HG03460 (cell line): ENCODE results near the gene R3HDM2.
A peak's percentile ranks its signal among the peaks of the same experiment; 100 is the strongest.

ENCODE experiments used
- ATAC-seq: cut with Tn5 transposase; IDR thresholded peaks from one replicate; pipeline ENCODE4 v1.9.1; 2021; ENCODE audit not compliant: unreplicated experiment

Gene R3HDM2

DNA sequence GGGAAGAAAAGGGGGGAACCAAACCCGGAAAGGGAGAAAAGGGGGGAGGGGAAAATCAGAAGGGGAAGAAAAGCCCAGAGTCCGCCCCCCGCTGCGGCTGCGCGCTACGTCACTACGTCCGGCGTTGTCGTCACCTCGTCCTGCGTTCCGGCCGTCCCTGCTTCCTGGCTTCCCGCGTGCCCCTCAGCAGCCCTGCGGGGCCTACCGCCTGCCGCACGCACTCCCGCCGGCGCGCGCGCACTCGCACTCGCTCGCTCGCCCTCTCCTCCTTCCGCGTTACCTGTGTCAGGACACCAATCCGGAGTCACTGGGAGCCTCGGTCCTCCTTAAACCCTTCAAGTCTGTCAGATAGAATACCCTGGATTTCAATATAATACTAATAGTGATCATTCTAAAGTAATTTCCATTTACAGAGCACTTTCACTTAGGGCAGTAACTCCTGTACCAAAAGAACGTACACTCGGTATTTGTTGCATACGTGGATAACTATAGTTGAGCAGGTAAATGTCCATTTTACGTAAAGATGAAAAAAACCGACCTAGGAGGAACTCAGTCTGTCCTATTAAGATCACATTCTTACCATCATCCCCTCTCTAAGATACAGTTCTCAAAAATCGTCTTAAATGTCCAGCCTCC is at the start of gene R3HDM2:
Gene R3HDM2, minus strand, starts transcription at position 113 of the 636 bp plus-strand sequence. CDS start 120,615 bp downstream, outside the sequence.
- peak; percentile 95 for ATAC-seq

GRCh38 chr12:57479376-57480115 is 48.7 kb upstream of the R3HDM2 start, which contains the start of gene ARHGAP9:
TSS of gene ARHGAP9 (minus strand) at chr12:57479866. CDS start at chr12:57479406, 460 bp downstream.
- ATAC-seq = peak; percentile 40

DNA sequence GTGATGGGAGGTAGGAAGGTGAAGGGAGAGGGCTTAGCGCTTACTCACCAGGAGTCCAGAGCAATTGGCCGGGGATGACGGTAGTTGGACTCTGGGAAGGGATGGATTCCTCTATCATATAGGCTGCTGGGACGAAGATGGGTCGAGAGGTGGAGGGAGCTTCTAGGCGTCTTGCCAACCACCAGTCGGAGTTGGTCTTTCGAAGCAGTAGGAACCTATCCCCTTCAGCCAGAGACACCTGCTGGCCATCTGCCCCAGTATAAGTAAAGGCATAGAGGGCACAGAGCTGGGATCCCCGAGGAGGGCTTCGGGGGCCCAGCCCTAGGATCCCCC is 48.2 kb upstream of the R3HDM2 start:
- ATAC-seq = no peak

DNA sequence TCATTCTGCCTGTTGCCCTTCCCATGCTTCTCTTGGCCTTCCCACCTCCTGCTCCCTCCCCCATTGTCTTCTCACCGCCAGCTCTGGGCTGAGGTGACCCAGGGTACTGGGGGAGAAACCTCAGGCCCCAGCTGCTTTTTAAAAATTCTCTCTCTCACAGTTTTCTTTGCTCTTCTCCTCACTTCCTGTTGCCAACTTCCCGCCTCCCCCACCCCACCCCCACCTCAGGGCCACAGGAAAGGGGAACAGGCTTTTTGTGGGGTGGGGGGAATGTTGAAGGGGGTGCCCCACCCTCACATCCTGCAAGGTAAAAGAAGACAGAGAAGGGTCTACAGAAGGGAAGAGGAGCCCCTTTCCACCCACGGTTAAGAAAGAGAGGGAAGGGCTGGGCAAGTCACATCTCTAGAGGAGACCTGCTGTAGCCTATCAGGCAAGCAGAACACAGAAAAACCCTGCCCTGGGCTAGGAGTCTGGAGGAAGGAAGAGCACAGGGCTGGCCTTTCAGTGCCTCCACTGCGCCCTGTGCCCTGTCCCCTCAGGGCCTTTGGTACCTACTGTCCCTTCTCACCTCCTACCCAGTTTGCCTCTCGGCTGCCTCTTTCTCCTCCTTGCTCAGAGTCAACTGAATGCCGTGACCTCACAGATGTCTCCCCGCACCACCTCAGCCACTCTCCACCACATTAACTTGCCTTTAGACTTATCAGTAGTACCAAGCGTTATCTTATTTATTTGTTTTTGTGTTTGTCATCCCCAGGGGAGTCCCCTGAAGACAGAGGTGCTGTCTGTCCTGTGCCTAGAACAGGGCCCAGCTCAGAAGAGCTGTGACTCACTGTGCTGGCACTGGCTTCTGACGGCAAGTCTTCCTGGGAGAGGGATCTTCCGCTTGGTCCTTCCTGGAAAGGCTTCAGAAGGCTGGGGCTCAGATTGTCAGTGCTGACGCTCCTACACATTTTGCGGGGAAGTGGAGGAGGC is 47.2 kb upstream of the R3HDM2 start:
- peak; percentile 39 for ATAC-seq

- ATAC-seq = no peak
Measured at GRCh38 chr12:57476993-57477709, 46.3 kb upstream of the R3HDM2 start.

DNA sequence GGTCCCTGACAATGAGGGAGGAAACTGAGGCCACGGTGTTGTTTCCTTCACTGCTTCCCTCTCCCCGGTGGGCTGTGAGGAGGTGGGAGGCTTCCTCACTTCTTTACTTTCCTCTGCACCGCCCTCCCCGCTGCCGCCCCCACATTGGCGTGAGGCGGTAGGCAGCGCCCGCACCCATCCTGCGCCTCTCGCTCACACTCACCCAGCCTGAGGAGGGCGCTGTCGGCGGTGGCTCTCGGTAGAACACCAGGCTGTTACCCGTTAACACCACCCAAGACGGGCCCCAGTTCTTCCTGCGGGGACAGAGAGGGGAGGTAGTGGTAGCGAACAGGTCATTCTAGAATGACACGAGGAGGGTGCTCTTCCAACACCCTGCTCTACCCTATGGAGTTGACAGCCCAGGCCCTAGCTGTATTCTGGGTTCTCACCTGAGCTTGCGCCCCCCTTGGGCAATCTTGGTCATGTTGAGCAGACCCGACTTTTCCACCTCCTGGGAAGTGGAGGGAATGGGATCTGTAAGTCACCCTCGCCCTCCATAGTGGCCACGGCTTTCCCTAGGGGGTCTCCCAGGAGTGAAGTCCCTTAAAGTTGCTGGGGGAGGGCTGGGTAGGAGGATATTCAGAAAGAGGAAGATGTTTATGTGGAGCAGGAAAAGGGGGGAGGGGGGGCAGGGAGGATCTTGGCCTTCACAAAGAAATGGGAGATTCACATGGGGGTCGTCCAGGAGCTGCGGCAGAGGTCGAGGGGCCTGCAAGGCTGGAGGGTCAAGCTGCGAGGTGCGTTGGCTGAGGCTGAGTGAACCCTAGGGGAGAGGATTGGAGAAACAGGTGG is 45.5 kb upstream of the R3HDM2 start:
- ATAC-seq = peak; percentile 32

- no peak for ATAC-seq
Measured at GRCh38 chr12:57475271-57476161, 44.7 kb upstream of the R3HDM2 start.

- ATAC-seq = no peak
Measured at GRCh38 chr12:57474862-57475261, 44.0 kb upstream of the R3HDM2 start.

- ATAC-seq = no peak
Measured at GRCh38 chr12:57474430-57474829, 43.6 kb upstream of the R3HDM2 start.

DNA sequence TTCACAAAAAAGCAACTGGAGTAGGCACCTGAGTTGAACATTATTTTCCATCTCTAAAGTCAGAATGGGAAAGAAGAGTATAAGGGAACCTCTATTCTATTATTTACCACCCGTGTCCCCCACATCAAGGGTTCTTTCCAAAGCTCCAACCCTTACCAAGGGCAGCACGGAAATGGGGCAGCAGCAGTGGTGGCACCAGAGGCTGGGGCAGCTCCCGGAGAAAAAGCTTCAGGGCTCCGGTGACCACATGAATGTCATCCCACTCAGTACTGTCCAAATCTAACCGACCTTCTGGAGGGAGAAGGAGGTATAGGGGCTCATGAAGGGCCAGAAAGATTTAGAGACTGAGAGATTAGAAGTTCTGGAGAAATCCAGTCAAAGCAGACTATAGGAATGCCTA is 43.0 kb upstream of the R3HDM2 start:
- no peak for ATAC-seq

DNA sequence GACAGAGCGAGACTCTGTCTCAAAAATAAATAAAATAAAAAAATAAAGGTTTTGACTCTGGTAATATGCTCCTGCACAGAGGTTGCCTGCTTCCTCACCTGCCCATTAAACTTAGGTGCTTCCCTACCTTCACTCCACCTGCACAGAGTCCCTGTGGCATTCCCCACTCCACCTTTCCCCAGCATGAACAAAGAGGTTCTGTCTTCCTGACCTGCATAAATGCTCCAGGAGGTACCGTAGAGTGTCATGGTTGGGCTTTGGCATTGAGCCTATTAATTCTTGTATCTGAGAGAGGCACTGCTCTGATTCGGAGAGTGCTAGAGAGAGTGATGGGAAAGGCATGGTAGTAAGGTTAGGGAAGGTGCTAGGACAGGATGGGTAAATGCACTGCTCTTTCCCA is 42.5 kb upstream of the R3HDM2 start:
- ATAC-seq = no peak

GRCh38 chr12:57472391-57472790 is 41.5 kb upstream of the R3HDM2 start:
- ATAC-seq = no peak

DNA sequence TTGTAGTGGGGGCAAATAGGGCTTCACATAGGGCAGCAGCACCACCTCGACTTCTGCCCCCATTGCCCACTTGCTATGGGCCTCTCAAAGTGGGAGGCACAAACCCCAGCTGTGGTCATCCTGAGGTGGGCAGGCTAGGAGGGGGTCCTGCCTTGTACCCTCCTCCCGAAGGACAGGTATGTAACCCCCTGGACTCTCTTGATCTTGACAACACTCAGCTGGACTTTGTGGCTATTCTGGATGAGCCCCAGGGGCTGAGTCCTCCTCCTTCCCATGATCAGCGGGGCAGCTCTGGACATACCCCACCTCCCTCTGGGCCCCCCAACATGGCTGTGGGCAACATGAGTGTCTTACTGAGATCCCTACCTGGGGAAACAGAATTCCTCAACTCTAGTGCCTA is 40.8 kb upstream of the R3HDM2 start:
- no peak for ATAC-seq

DNA sequence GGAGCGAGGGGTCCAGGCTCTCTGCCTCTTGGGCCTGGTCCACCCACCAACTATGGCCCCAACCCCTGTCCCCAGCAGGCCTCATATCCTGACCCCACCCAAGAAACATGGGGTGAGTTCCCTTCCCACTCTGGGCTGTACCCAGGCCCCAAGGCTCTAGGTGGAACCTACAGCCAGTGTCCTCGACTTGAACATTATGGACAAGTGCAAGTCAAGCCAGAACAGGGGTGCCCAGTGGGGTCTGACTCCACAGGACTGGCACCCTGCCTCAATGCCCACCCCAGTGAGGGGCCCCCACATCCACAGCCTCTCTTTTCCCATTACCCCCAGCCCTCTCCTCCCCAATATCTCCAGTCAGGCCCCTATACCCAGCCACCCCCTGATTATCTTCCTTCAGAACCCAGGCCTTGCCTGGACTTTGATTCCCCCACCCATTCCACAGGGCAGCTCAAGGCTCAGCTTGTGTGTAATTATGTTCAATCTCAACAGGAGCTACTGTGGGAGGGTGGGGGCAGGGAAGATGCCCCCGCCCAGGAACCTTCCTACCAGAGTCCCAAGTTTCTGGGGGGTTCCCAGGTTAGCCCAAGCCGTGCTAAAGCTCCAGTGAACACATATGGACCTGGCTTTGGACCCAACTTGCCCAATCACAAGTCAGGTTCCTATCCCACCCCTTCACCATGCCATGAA is 40.3 kb upstream of the R3HDM2 start:
- ATAC-seq = no peak

DNA sequence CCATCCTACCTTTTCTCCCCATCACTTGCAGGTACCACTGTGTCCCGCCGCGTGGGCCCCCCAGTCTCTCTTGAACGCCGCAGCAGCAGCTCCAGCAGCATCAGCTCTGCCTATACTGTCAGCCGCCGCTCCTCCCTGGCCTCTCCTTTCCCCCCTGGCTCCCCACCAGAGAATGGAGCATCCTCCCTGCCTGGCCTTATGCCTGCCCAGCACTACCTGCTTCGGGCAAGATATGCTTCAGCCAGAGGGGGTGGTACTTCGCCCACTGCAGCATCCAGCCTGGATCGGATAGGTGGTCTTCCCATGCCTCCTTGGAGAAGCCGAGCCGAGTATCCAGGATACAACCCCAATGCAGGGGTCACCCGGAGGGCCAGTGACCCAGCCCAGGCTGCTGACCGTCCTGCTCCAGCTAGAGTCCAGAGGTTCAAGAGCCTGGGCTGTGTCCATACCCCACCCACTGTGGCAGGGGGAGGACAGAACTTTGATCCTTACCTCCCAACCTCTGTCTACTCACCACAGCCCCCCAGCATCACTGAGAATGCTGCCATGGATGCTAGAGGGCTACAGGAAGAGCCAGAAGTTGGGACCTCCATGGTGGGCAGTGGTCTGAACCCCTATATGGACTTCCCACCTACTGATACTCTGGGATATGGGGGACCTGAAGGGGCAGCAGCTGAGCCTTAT is 39.6 kb upstream of the R3HDM2 start:
- ATAC-seq = no peak

GRCh38 chr12:57469296-57470164 is 38.7 kb upstream of the R3HDM2 start:
- ATAC-seq = no peak

GRCh38 chr12:57467915-57468314 is 37.1 kb upstream of the R3HDM2 start:
- no peak for ATAC-seq
